Activated gamma-delta T cell treated with Interleukin-2 at 50 U/mL for 16 hours (primary cell): ENCODE measurements around the gene STARD8.
"Not testable (repeated sequence)": the region's sequence is repeated elsewhere in the genome, so short reads cannot be mapped to it uniquely, and the experiment has no call there.

Experiments used
- DNase-seq: peaks from one replicate; pipeline ENCODE4 v3.0.0-alpha.2; 2020

STARD8 gene

GRCh38 chrX:68660746-68661145 lies 13.3 kb downstream of the STARD8 start:
- DNase-seq = no peak

GRCh38 chrX:68665502-68665901 lies 18.0 kb downstream of the STARD8 start:
- no peak for DNase-seq

- no peak for DNase-seq
These were observed 19.1 kb downstream of the STARD8 start for GRCh38 chrX:68666580-68666979.

GRCh38 chrX:68669094-68669860 lies 21.8 kb downstream of the STARD8 start:
- no peak for DNase-seq

- no peak for DNase-seq
These were observed 22.4 kb downstream of the STARD8 start for GRCh38 chrX:68669871-68670270.

- DNase-seq = no peak
These were observed 23.8 kb downstream of the STARD8 start for GRCh38 chrX:68671221-68671620.

- DNase-seq = no peak
These were observed 25.3 kb downstream of the STARD8 start for GRCh38 chrX:68672581-68673318.

GRCh38 chrX:68675571-68675970 lies 28.1 kb downstream of the STARD8 start:
- no peak for DNase-seq

GRCh38 chrX:68676335-68676734 lies 28.9 kb downstream of the STARD8 start:
- no peak for DNase-seq

GRCh38 chrX:68677998-68678397 lies 30.5 kb downstream of the STARD8 start:
- no peak for DNase-seq

- DNase-seq = no peak
These were observed 34.0 kb downstream of the STARD8 start for GRCh38 chrX:68681443-68681941.

GRCh38 chrX:68682790-68683189 lies 35.3 kb downstream of the STARD8 start:
- DNase-seq = no peak

GRCh38 chrX:68683580-68683979 lies 36.1 kb downstream of the STARD8 start:
- DNase-seq = no peak

GRCh38 chrX:68684291-68684918 lies 36.9 kb downstream of the STARD8 start:
- DNase-seq = no peak

GRCh38 chrX:68684919-68685304 lies 37.4 kb downstream of the STARD8 start:
- no peak for DNase-seq

- DNase-seq = no peak
These were observed 38.2 kb downstream of the STARD8 start for GRCh38 chrX:68685685-68686084.

GRCh38 chrX:68686097-68686977 lies 38.9 kb downstream of the STARD8 start:
- DNase-seq = no peak

- DNase-seq = not testable (repeated sequence)
These were observed 41.5 kb downstream of the STARD8 start for GRCh38 chrX:68688931-68689330.

GRCh38 chrX:68690936-68691501 lies 43.6 kb downstream of the STARD8 start:
- DNase-seq = no peak

GRCh38 chrX:68691921-68692320 lies 44.5 kb downstream of the STARD8 start:
- no peak for DNase-seq

- DNase-seq = no peak
These were observed 45.2 kb downstream of the STARD8 start for GRCh38 chrX:68692651-68693050.
